GM19025 (cell line): ENCODE results near the gene SRP19.

Source experiments
- ATAC-seq: cut with Tn5 transposase; IDR thresholded peaks from one replicate; pipeline ENCODE4 v1.9.1; 2021; ENCODE audit warnings: mild to moderate bottlenecking, low read depth, moderate library complexity; ENCODE audit not compliant: unreplicated experiment

Gene SRP19

DNA sequence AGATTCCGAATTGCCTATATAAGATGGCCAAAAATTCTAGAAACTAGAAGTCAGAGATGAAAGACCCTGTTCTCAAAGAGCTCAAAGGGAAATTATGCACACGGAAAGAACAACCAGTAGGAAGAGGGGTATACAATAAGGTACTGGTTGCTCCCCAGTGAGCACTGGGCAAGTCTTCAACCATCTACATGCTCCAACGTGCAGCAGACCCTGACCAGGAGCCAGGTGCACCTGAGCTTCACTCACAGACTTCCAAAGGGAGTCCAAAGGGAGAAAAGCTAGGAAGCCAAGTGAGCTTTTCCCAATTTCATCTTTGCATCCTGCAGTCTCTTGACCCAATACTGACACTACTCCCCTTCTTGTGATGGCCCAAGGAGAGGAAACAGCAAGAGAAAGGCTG, 57.0 kb downstream of the SRP19 start:
- ATAC-seq, result no peak

DNA sequence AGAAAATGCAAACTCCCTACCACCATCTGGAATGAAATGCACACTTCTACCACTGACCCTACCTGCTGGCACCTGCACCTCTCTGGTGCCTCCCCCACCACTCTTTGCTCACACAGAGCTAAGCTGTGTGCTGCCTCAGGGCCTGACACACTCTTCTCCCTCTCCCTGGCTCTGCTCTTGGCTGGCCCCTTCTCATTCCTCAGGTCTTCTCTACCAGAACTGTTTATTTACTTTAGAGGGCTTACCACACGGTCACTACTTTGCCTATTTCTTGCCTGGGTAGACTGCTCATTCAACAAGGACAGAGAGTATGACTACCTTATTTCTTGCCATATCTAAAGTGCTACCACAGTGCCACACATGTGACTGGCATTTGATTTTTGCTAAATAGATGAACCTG, 57.6 kb downstream of the SRP19 start:
- no peak for ATAC-seq
